ENCODE results near the gene SCYL1. TPM values are rescaled to one million over a fixed set of nuclear protein-coding genes. Genes with fewer than 3 reads are reported as not detected.

The SCYL1 gene
- total RNA-seq, 1 experiment from 2014 or later, result 104 TPM

DNA sequence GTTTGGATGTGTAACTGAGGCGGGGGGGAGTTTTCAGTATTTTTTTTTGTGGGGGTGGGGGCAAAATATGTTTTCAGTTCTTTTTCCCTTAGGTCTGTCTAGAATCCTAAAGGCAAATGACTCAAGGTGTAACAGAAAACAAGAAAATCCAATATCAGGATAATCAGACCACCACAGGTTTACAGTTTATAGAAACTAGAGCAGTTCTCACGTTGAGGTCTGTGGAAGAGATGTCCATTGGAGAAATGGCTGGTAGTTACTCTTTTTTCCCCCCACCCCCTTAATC lies 23.8 kb upstream of the SCYL1 start:
- no peak overlapping the region for H2AFZ ChIP-seq (ENCODE audit: low read depth, low read length, poor library complexity, severe bottlenecking)
- H3K9ac ChIP-seq (ENCODE audit: low read length), result peak overlapping the region; percentile 93
- H3K9me3 ChIP-seq (ENCODE audit: control insufficient read depth in 1 of 2, insufficient read depth in 1 of 2, low read depth in 1 of 2, low read length in 2 of 2), result no peaks in the 10 kb centered on the region
- ChIA-PET RAD21 (ENCODE audit: low non-redundant PET in 1 of 2, low total read pairs in 2 of 2, uncharacterized antibody in 2 of 2, unreplicated experiment in 2 of 2) (interaction anchor here in 1 of 2 experiments (5.1 kb wide), 1 partner anchor 29 kb away, joined by 27 read pairs; no protein-coding TSS in a partner anchor), CTCF (no interaction called here), POLR2A (interaction anchor here (0.9 to 26.7 kb wide), 7 partner anchors 12 to 166 kb away, joined by 3 to 1499 read pairs (median 23); partner anchors contain the start of gene NEAT1)
- peaks cover 49 to 87% of the 10 kb centered on the region in 2 experiments for H3K4me1 ChIP-seq (ENCODE audit: control insufficient read depth in 1 of 2, insufficient read depth in 2 of 2, low read length in 2 of 2)
- no peaks in the 10 kb centered on the region for H3K9me2 ChIP-seq (ENCODE audit: insufficient read depth)
- H4K20me1 ChIP-seq (ENCODE audit: insufficient read depth), result peaks cover 66% of the 10 kb centered on the region
- ATAC-seq (no peak), DNase-seq (ENCODE audit: low read depth, low spot score) (no peak)
- H3K27ac ChIP-seq (ENCODE audit: low read depth, low read length), result peak overlapping the region; percentile 98
- peaks cover 96% of the 10 kb centered on the region for H3K79me2 ChIP-seq (ENCODE audit: insufficient read depth, low read length)
- H3K4me3 ChIP-seq (replicated peaks in 1 of 2; ENCODE audit: low read depth in 1 of 2, low read length in 2 of 2), result peak overlapping the region; percentile 57 to 79
- TF ChIP-seq CEBPB (IDR thresholded peaks at IDR 0.05; ENCODE audit: low read depth) (no peak), POLR2AphosphoS5 (IDR thresholded peaks at IDR 0.05; ENCODE audit: low read depth, low read length) (no peak; the same call in 1 of the 2 replicates), RAD21 (IDR thresholded peaks at IDR 0.05; ENCODE audit: low read depth) (no peak), YY1 (IDR thresholded peaks at IDR 0.05; ENCODE audit: extremely low read depth, insufficient replicate concordance, low read depth, low read length) (no peak), SP1 (IDR thresholded peaks at IDR 0.05; ENCODE audit: low read depth) (no peak)
- no TSS peak for BruUV-seq (replicated peaks)
- no peaks in the 10 kb centered on the region for H3K27me3 ChIP-seq (ENCODE audit: insufficient read depth, low read length)
- intact Hi-C loops (cut with micrococcal nuclease), result no loop called here
- peak overlapping the region; percentile 85 for H3K4me2 ChIP-seq (ENCODE audit: low read length)
- peaks cover 48 to 64% of the 10 kb centered on the region in 2 experiments for H3K36me3 ChIP-seq (ENCODE audit: control insufficient read depth in 1 of 2, insufficient read depth in 2 of 2, low read length in 2 of 2)

DNA sequence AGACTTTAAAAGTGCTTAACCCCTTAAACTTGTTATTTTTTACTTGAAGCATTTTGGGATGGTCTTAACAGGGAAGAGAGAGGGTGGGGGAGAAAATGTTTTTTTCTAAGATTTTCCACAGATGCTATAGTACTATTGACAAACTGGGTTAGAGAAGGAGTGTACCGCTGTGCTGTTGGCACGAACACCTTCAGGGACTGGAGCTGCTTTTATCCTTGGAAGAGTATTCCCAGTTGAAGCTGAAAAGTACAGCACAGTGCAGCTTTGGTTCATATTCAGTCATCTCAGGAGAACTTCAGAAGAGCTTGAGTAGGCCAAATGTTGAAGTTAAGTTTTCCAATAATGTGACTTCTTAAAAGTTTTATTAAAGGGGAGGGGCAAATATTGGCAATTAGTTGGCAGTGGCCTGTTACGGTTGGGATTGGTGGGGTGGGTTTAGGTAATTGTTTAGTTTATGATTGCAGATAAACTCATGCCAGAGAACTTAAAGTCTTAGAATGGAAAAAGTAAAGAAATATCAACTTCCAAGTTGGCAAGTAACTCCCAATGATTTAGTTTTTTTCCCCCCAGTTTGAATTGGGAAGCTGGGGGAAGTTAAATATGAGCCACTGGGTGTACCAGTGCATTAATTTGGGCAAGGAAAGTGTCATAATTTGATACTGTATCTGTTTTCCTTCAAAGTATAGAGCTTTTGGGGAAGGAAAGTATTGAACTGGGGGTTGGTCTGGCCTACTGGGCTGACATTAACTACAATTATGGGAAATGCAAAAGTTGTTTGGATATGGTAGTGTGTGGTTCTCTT lies 23.2 kb upstream of the SCYL1 start:
- CTCF ChIA-PET, result interaction anchor here (0.9 to 1.3 kb wide), 2 partner anchors 9 to 227 kb away, joined by 3 read pairs; no protein-coding TSS in a partner anchor
- Histone ChIP-seq H3K4me2 (ENCODE audit: low read length) (peak overlapping the region; percentile 85), H4K20me1 (ENCODE audit: insufficient read depth) (peaks cover 70% of the 10 kb centered on the region), H3K27me3 (ENCODE audit: insufficient read depth, low read length) (no peaks in the 10 kb centered on the region), H3K9me3 (ENCODE audit: control insufficient read depth in 1 of 2, insufficient read depth in 1 of 2, low read depth in 1 of 2, low read length in 2 of 2) (no peaks in the 10 kb centered on the region), H3K4me1 (ENCODE audit: control insufficient read depth in 1 of 2, insufficient read depth in 2 of 2, low read length in 2 of 2) (peaks cover 48 to 87% of the 10 kb centered on the region in 2 experiments), H3K4me3 (replicated peaks in 1 of 2; ENCODE audit: low read depth in 1 of 2, low read length in 2 of 2) (peak overlapping the region; percentile 57 to 79), H3K79me2 (ENCODE audit: insufficient read depth, low read length) (peaks cover 96% of the 10 kb centered on the region), H3K9me2 (ENCODE audit: insufficient read depth) (no peaks in the 10 kb centered on the region), H3K27ac (ENCODE audit: low read depth, low read length) (peak overlapping the region; percentile 98), H3K9ac (ENCODE audit: low read length) (peak overlapping the region; percentile 93), H3K36me3 (ENCODE audit: control insufficient read depth in 1 of 2, insufficient read depth in 2 of 2, low read length in 2 of 2) (peaks cover 50 to 64% of the 10 kb centered on the region in 2 experiments), H2AFZ (ENCODE audit: low read depth, low read length, poor library complexity, severe bottlenecking) (no peak overlapping the region)
- RAD21 ChIA-PET (ENCODE audit: low non-redundant PET in 1 of 2, low total read pairs in 2 of 2, uncharacterized antibody in 2 of 2, unreplicated experiment in 2 of 2), result no interaction called here
- TF ChIP-seq EZH2phosphoT487 (IDR thresholded peaks at IDR 0.05; ENCODE audit: borderline replicate concordance), result no peak
- TF ChIP-seq, protein P1, sequence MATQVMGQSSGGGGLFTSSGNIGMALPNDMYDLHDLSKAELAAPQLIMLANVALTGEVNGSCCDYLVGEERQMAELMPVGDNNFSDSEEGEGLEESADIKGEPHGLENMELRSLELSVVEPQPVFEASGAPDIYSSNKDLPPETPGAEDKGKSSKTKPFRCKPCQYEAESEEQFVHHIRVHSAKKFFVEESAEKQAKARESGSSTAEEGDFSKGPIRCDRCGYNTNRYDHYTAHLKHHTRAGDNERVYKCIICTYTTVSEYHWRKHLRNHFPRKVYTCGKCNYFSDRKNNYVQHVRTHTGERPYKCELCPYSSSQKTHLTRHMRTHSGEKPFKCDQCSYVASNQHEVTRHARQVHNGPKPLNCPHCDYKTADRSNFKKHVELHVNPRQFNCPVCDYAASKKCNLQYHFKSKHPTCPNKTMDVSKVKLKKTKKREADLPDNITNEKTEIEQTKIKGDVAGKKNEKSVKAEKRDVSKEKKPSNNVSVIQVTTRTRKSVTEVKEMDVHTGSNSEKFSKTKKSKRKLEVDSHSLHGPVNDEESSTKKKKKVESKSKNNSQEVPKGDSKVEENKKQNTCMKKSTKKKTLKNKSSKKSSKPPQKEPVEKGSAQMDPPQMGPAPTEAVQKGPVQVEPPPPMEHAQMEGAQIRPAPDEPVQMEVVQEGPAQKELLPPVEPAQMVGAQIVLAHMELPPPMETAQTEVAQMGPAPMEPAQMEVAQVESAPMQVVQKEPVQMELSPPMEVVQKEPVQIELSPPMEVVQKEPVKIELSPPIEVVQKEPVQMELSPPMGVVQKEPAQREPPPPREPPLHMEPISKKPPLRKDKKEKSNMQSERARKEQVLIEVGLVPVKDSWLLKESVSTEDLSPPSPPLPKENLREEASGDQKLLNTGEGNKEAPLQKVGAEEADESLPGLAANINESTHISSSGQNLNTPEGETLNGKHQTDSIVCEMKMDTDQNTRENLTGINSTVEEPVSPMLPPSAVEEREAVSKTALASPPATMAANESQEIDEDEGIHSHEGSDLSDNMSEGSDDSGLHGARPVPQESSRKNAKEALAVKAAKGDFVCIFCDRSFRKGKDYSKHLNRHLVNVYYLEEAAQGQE (IDR thresholded peaks at IDR 0.05; ENCODE audit: low read depth), result no peak
- no peak for TF ChIP-seq POLR2A (IDR thresholded peaks at IDR 0.05; ENCODE audit: borderline replicate concordance, extremely low read depth, insufficient read depth, insufficient read length)
- peak; percentile 18; the same call in 1 of the 2 replicates for TF ChIP-seq POLR2AphosphoS5 (IDR thresholded peaks at IDR 0.05; ENCODE audit: low read depth, low read length)
- TF ChIP-seq YY1 (IDR thresholded peaks at IDR 0.05; ENCODE audit: extremely low read depth, insufficient replicate concordance, low read depth, low read length), result no peak
- TF ChIP-seq SRF (IDR thresholded peaks at IDR 0.05; ENCODE audit: low read depth), result no peak
- TF ChIP-seq EZH2 (IDR thresholded peaks at IDR 0.05), result no peak
- BruUV-seq (replicated peaks), result no TSS peak
- POLR2A ChIA-PET, result interaction anchor here (0.6 to 26.7 kb wide), 10 partner anchors 9 to 484 kb away, joined by 3 to 1499 read pairs (median 4); partner anchors contain the start of genes NEAT1 and PCNX3
- ATAC-seq, result no peak
- no peak for DNase-seq (ENCODE audit: low read depth, low spot score)
- intact Hi-C loops (cut with micrococcal nuclease), result no loop called here
